ENCODE results near the gene CASP5.
"Not testable (repeated sequence)": the region's sequence is repeated elsewhere in the genome, so short reads cannot be mapped to it uniquely, and the experiment has no call there.

CASP5 gene

DNA sequence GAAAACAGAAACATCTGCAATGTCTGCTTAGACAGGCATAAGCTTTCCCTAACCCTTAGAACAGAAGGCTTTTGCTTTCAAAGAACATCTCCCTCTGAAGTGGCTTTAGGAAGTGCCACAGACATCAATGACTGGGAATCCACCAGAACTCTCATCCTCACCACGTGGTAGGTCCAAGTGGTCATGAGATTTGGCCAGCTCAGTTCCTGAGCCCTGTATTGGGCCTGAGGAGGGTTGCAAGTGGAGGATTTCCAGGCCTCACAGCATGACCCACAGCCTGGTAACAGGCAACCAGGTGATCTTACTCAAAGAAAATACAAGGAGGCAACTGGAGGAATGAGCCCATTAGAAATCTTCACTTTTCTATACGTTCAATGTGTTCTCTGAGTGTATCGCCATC, 10.4 kb upstream of the CASP5 start:
- DNase-seq, result no peak

DNA sequence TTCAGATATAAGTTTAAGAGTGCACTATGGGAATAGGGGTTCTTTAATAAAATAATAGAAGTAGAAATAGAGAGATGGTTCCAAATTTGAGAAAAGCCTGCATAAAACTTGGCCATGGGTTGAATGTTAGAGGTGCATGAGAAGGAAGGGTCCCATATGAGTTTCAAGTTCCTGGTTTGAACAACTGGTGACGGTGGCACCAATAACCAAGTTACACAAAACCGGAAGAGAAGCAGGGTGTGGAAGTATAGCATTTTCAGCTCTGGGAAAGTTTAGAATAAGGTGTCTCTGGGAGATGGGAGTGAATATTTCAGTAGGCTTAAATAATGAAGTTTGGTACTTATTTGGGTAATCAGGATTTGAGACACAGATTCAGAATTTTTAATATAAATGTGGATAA, 9.5 kb upstream of the CASP5 start:
- DNase-seq, result no peak

DNA sequence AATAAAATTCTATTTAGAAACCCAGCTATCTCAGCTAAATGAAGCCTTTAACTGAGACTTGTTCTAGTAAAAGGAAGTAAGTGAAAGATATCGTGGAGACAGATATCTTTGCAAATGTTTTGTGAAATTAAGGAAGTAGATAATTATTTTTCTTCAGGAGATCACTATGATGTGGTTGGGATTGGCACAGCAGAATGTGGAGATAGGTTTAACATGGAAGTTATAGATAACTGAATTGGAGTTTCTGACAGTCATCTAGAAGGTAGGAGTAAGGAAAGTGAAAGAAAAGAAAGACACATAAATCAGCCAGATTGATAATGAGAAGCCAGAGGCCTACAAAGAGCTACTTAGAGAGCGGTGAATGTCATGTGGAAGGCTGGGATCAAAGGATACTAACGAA, 4.7 kb upstream of the CASP5 start:
- no peak for DNase-seq

DNA sequence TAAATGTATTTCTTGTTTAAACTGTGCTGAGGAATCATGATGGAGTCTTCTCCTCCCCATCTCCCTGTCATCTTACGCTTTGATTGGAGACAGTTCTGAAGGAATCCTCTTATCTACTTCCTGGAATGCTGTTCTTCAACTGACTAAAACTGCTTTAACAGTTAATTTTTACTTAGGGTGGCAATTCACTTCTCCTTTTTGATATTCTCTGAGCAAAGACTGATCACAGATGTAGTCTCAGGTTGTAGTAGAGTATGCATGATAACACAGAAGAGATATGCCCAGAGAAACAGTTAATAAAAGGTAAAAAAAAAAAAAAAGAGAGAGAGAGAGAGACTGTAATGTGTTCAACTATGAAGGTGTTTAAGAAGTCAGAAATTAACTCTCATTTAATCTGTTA, 1.4 kb upstream of the CASP5 start:
- DNase-seq, result no peak

DNA sequence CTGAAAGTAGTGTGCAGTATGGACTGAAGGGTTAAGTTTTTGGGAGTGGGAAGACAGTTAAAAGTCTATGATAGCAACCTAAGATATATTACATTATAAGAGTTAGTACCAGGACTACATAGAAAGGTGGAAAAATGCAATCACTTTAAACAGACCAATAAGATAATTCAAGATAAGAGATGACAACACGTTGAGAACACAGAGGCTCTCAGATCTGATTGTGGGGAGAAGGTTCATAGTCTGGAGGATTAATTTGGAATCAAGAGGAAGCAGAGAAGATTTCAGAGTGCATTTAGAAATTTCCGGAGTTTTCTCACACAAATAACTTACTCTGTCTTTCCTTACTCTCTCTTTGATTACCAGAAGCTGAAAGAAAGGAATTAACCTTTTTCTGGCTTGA, 441 bp downstream of the CASP5 start:
- DNase-seq, result no peak

DNA sequence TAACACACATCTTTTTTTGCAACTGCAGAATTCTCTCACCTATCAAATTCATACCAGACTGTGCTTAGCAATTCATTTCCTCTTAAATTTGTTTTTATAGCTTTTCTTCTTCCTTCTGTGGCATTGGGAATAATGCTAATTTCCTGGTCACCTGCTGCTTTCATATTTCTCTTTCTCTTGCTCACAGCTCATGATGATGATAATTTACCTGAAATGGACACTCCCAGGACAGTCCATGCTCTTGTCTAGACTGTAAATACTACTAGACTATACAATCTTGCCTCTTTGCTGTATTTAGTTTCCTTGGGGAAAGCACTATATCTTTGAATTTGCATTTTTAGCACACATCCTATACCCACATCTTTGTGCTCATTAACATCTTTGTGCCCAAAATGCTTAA, 15.5 kb downstream of the CASP5 start:
- no peak for DNase-seq

DNA sequence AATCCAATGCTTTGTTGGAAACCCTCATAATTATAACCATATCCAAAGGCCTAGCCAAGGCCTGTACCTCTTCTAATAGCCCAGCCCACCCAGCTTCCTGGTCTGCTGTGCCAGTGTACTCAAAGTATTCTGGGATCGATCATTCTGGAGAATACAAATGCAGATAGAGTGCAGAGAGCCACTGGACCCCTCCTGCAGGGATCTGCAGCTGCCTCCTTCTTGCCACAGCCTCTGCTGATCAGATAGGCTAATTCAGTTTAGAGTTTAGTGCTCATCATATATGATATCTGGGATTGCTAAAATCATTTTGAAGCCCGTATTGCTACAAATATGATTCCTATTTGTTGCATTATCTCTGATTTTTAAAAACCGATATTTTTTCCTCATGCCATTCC, 17.5 kb downstream of the CASP5 start:
- no peak for DNase-seq

DNA sequence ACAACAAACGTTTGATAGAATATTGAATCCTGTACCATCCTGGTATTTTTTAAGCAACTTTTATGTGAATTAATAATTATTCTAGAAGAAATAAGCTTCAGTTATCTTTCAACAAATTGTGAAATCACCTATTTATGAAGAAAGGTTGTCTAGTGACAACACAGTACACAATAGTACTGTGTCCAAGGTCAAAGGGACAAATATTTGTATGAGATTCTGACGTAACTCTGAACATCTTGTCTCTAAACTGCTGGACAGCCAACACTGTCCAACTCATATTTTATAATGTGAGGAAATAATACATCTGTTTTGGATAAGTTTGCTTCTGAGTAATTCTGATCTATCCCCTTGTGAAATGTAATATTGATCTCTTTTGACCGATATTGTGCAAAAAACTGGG, 18.9 kb downstream of the CASP5 start:
- no peak for DNase-seq

DNA sequence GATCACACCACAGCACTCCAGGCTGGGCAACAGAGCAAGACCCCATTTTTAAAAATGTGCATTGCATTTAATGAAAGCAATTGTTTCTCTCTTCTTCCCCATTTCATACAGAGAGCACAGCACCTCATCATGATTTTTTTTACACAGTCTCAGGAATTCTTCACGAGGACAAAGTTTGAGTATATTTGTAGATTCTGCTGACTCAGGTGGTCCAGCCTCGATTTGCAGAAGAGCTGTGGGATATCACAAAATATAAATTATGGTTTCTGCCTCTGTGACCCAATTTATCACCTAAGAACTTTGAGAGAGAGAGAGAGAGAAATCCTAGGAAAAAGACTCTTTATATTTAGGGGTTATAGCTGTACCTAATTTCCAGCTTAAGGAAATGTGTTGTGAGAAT, 19.8 kb downstream of the CASP5 start:
- no peak for DNase-seq

DNA sequence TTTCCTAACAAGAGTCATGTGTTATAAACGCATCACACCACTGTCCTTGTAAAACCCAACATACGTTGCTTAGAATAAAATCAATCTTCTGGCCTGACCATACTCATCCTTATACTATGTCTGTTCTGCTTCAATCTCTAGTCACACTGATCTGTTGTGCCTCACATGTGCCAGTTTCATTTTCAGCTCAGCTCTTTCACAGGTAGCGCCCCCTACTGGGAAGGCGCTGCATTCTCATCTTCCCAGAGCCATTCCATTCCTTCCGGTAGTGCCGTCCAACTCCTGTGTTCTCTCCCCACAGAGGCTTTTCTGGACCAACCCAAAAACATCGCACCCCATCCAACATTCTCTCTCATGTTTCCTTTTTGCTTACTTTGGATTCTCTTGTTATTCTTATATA, 22.2 kb downstream of the CASP5 start:
- DNase-seq, result no peak

DNA sequence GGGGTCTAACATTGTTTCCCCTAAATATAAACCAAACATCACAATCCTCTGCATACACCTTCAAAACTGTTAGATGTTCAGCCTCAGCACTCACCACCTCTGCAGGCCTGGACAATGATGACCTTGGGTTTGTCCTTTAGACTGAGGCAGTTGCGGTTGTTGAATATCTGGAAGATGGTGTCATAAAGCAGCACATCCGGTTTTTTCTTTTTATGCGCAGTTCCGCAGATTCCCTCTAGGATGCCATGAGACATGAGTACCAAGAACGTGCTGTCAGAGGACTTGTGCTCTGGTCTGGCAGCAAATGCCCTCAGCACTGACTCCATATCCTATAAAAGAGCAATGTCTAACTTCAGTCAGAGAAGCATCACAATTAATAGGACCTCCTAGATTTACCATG, 22.8 kb downstream of the CASP5 start:
- DNase-seq, result no peak

DNA sequence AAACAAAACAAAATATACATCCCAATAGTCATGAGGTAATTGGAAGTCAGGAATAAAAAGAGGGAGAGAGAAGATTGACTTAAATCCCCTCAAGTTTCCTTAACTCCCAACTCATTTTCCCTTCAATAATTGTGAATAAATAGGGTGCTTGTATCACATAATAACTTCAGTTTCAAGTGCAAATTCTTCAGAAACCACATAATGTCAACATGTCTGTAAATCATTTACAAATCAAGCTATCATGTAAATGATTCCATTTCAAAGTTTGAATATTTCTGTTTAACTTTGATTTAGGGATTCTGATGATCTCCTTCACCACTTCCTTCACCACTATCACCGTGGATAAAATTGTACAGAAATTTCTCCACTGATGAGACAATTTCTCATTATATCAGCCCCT, 23.2 kb downstream of the CASP5 start:
- DNase-seq, result no peak

DNA sequence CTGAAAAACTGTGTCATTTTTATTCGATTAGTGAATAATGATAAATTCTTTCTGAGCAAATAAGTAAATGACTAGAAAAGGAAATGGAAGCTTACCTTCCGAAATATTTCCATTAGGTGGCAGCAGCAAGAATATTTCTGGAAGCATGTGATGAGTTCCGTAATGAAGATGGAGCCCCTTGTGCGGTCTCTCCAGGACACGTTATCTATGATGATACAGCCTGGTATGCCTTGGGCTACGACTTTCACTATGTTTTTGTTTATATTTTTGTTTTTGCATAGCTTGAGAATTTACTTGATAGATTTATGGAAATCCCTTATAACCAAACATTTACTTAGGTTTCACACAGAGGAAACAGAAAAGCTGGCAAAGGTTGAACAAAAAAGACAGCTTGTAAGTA, 25.7 kb downstream of the CASP5 start:
- no peak for DNase-seq

DNA sequence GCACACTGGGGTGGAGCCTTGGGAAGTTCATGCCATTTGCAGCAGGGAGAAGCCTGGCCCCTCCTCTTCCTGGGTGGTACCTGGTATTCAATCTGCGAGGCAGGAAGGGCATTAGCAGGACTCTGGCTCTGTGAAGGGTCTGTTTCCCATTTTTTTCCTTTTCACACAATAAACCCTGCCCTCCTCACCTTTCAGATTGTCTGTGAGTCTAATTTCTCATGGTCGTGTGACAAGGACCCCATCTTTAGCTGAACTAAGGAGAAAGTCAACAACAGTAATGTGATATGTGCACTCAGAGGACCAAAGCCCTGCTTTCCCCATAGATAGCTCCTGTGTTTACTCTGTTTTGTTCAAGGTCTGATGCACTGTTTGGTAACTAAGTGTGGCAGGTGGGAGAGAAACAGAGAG, 28.0 kb downstream of the CASP5 start:
- no peak for DNase-seq

DNA sequence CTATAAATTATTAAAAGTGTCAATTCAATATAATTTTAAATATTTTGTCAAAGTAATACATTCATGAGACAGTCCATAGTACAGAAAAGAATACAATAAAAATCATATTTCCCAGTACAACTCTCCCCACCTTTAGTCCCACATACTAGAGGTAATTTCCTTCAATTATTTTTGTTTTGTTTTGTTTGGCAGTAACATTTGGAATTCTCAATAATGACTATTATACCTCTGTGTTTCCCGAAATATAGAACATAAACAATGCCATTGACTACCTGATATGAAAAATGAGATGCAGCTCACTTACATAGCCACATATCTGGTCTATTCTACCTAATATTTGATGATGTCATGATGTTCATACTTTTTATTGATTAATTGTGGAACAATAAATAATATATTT, 30.2 kb downstream of the CASP5 start:
- no peak for DNase-seq

DNA sequence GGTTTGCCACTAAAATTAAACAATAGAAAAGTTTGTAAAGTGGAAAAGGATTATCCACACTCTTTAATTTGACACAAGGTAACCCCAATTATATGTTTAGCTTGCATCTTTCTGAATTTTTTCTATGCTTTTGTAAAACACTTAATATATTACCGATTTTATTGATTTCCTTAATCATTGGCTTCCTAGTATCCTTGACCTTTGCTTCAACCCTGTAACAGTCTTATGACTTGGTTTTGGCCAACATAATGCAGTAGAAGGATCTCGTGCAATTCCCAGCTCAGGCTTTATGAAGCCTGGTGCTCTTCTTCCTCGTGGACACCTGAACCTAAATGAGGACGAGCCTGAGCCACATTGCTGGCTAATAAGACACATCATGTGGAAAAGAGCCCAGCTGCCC, 31.0 kb downstream of the CASP5 start:
- no peak for DNase-seq

DNA sequence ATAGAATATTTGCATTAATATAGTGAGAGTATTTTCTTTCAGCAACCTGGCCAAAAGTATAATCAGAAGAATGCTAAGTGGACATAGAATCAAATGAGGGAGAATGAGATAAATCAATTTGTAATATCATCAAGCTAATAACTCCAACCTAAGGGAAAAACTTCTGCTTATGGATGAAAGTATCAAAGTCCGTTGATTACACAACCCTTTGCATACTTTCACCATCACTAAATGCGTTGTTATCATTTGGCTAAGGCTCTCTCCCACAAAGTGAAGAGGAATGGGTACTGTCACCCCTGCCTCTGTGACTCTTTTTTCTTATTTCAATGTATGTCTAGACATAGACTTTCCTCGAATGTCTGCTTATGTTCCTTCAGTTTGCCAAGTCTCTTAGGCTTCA, 38.2 kb downstream of the CASP5 start:
- no peak for DNase-seq

DNA sequence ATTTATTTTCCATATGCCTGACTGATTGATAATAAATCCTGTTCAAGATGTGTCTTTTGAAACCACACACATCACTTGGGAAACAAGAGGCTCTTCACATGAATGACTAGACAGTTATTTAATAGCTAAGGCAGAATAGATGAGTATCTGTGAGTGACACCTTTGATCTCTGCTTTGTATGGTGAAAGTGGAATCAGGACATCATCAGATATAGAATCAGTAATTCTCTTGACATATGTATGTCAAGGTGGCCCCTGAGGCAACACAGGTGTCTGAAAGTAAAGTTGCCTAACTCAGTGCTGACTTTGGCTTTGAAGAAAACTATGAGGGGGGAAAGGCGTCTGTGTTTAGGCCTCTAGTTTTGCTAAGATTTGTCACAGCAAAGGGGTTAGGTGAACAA, 43.1 kb downstream of the CASP5 start:
- DNase-seq, result no peak

DNA sequence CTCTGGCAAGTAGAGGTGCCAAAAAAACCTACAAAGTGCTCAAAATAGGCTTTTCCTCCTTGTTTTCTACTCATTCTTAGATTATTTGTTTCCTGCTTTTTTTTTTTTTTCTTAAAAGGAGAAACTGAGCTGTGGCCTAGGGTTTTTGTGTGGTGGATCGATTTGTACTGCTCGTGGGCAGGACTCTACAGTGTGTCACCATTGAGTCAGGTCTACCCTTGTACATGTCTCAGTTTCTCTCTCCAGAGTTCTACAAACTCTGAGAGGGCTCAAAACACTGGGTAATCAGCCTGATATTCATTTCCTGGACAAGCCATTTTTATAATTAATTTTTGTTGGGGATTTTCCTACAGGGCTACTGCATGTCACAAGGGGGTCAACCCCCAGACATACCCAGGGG, 49.4 kb downstream of the CASP5 start:
- no peak for DNase-seq

DNA sequence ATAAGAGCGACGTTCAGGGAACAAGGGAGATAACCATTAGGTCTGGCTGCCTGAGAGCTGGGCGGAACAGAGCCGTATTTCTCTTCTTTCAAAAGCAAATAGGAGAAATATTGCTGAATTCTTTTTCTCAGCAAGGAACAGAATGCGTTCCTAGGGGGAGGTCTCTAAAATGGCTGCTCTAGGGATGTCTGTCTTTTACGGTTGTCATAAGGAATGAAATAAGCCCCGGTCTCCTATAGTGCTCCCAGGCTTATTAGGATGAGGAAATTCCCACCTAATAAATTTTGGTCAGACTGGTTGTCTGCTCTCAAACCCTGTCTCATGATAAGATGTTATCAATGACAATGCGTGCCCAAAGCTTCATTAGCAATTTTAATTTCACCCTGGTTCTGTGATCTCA, 50.0 kb downstream of the CASP5 start:
- DNase-seq, result not testable (repeated sequence)

DNA sequence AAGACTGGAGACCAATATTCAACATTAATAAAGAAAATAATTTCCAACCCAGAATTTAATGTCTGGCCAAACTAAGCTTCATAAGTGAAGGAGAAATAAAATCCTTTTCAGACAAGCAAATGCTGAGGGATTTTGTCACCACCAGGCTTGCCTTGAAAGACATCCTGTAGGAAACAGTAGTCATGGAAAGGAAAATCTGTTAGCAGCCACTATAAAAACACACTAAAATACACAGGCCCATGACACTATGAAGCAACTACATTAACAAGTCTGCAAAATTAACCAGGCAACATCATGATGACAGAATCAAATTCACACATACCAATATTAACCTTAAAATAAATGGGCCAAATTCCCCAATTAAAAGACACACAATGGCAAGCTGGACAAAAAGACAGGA, 52.2 kb downstream of the CASP5 start:
- no peak for DNase-seq

DNA sequence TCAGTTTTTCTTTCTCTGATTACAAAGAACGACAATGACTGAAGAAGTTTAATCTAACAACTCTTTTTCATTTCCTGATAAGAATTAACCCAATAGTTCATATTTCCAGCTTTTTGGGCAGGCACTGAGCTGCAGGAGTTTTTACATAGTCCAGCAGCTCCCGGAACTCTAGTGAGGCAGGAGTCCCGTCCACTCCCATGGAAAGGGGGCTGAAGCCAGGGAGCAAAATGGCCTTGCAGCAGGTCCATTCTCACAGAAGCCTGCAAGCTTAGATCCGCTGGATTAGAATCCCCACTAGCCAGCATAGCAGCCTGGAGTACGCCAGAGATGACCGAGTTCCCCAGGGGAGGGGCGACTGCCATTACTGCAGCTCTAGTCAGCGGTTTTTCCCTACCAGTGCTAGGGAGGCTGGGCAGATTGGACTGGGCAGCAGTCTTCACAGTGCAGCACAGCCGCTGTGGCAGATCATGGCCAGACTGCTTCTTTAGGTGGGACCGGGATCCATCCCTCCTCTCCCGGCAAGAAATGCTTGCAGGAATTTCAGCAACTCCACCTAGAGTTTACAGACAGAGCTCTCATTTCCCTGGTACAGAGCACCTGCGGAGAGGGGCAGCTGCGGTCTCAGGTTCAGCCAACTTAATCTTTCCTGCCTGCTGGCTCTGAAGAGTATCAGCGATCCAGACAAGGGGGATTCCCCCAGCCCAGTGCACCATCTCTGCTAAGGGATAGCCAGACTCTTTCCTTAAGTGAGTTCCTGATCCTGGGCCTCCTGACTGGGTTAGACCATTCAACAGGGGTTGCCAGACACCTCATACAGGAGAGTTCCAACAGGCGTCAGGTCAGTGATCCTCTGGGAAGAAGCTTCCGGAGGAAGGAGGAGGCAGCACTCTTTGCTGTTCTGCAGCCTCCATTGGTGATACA, 53.9 kb downstream of the CASP5 start:
- peak; percentile 13 for DNase-seq

DNA sequence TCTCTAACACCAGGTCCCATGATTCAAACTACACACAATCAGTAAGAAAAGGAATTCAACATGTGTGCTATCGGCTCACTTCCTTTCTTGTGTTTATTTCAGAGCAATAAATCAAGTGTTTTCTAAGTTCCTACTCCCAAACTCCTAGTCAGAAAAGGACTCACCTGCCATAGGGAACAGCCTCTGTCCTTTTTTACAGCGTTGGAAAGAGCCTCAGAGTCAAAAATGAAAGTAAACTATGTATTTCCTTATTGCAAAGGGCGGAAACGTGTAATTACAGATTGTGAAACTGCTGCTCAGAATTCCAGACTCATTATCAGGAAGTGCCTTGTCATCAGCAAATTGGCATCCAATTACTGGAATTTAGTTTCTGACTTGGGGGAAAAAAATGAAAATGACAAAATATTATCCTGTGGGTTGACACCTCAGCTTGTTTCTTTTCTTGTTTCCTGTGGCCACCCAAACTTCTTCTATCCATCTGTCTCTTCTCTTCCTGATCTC, 54.6 kb downstream of the CASP5 start, which contains the start of gene CASP4:
Gene CASP4, minus strand, starts transcription at position 220 of the 501 bp plus-strand sequence. Its CDS starts 49 bp downstream, at position 171.
- DNase-seq, result peak; percentile 11

Measured in right kidney (tissue), 1 donor.